Neural cell (in vitro differentiated cells): ENCODE results near the gene TP53TG5. TPM values are rescaled to one million over a fixed set of nuclear protein-coding genes. Genes with fewer than 3 reads are reported as not detected.

Experiments
- H2AFZ ChIP-seq: fragments of 200-600, 300-800 bp; sonication (generic), shearing (Covaris generic); 2 replicates; pipeline ENCODE4 v1.6.0; 2014; ENCODE audit warnings: low read depth, mild to moderate bottlenecking, antibody characterized with exemption, low read length, moderate library complexity
- H3F3A ChIP-seq: fragments of 200-600 bp; shearing (Covaris generic); 2 replicates; pipeline ENCODE4 v1.6.1; 2016; ENCODE audit warnings: mild to moderate bottlenecking, moderate library complexity, mixed read lengths, antibody characterized with exemption, low read length; ENCODE audit not compliant: insufficient read depth, poor library complexity, severe bottlenecking
- H3K27ac ChIP-seq: fragments of 200-600, 300-800 bp; sonication (generic), shearing (Covaris generic); 2 replicates; pipeline ENCODE4 v1.5.1; 2014; ENCODE audit warnings: mild to moderate bottlenecking, low read length, moderate library complexity
- H3K27me3 ChIP-seq: fragments of 300-800, 200-600 bp; sonication (generic), shearing (Covaris generic); 2 replicates; pipeline ENCODE4 v1.6.0; 2014; ENCODE audit warnings: mild to moderate bottlenecking, low read depth, low read length, moderate library complexity; ENCODE audit not compliant: insufficient read depth
- H3K36me3 ChIP-seq: fragments of 300-800, 200-600 bp; sonication (generic), shearing (Covaris generic); 2 replicates; pipeline ENCODE4 v1.5.1; 2014; ENCODE audit warnings: mild to moderate bottlenecking, antibody characterized with exemption, low read length, moderate library complexity; ENCODE audit not compliant: insufficient read depth
- H3K4me2 ChIP-seq: fragments of 300-800, 200-600 bp; sonication (generic), shearing (Covaris generic); 2 replicates; pipeline ENCODE4 v1.6.0; 2014; ENCODE audit warnings: mild to moderate bottlenecking, low read length
- H3K4me3 ChIP-seq: fragments of 300-800, 200-600 bp; sonication (generic), shearing (Covaris generic); 2 replicates; pipeline ENCODE4 v1.5.1; 2014; ENCODE audit warnings: mild to moderate bottlenecking, low read length, moderate library complexity
- H3K79me2 ChIP-seq: fragments of 200-600 bp; shearing (Covaris generic); replicated peaks from 2 replicates; pipeline ENCODE4 v1.6.0; 2014; ENCODE audit warnings: mild to moderate bottlenecking, low read length, moderate library complexity; ENCODE audit not compliant: insufficient read depth
- H3K9ac ChIP-seq: fragments of 300-800, 200-600 bp; sonication (generic), shearing (Covaris generic); 2 replicates; pipeline ENCODE4 v1.6.1; 2016; ENCODE audit warnings: mild to moderate bottlenecking, low read length, mixed read lengths
- H3K9me2 ChIP-seq: fragments of 200-600 bp; shearing (Covaris generic); 2 replicates; pipeline ENCODE4 v1.6.1; 2016; ENCODE audit warnings: mild to moderate bottlenecking, low read length, mixed read lengths; ENCODE audit not compliant: insufficient read depth
- H3K9me3 ChIP-seq: fragments of 200-600, 300-800 bp; sonication (generic), shearing (Covaris generic); 2 replicates; pipeline ENCODE4 v1.6.1; 2016; ENCODE audit warnings: mild to moderate bottlenecking, mixed run types, low read length, moderate library complexity, mixed read lengths
- H4K20me1 ChIP-seq: fragments of 200-600 bp; shearing (Covaris generic); 2 replicates; pipeline ENCODE4 v1.6.1; 2016; ENCODE audit warnings: mild to moderate bottlenecking, mixed run types; ENCODE audit not compliant: insufficient read depth
- CTCF ChIP-seq: fragments of 450-650 bp; IDR thresholded peaks from 2 replicates; pipeline ENCODE4 v1.5.1; 2014; ENCODE audit warnings: antibody characterized with exemption, mild to moderate bottlenecking, moderate library complexity; ENCODE audit not compliant: poor library complexity, severe bottlenecking
- EP300 ChIP-seq: fragments of 450-650 bp; conservative IDR thresholded peaks from 2 replicates; pipeline ENCODE4 v1.6.1; 2014; ENCODE audit warnings: antibody characterized with exemption, mild to moderate bottlenecking, moderate library complexity; ENCODE audit not compliant: poor library complexity, severe bottlenecking
- EZH2 ChIP-seq: fragments of 200-600, 300-800 bp; shearing (Covaris generic), sonication (generic); IDR thresholded peaks from 2 replicates; pipeline ENCODE4 v1.6.1; 2014; ENCODE audit warnings: antibody characterized with exemption, low read length, borderline replicate concordance, mild to moderate bottlenecking; ENCODE audit not compliant: insufficient read depth, poor library complexity, severe bottlenecking
- MXI1 ChIP-seq: fragments of 450-650 bp; conservative IDR thresholded peaks from 2 replicates; pipeline ENCODE4 v1.6.1; 2014; ENCODE audit warnings: antibody characterized with exemption, mild to moderate bottlenecking; ENCODE audit not compliant: poor library complexity, severe bottlenecking
- POLR2AphosphoS5 ChIP-seq: IDR thresholded peaks from 2 replicates; pipeline ENCODE4 v1.6.1; 2012
- RAD21 ChIP-seq: fragments of 450-650 bp; conservative IDR thresholded peaks from 2 replicates; pipeline ENCODE4 v1.6.1; 2014; ENCODE audit warnings: antibody characterized with exemption, mild to moderate bottlenecking, moderate library complexity
- SMC3 ChIP-seq: fragments of 450-650 bp; conservative IDR thresholded peaks from 2 replicates; pipeline ENCODE4 v1.6.1; 2014; ENCODE audit warnings: antibody characterized with exemption, mild to moderate bottlenecking, moderate library complexity; ENCODE audit not compliant: poor library complexity
- TAF1 ChIP-seq: IDR thresholded peaks from 2 replicates; pipeline ENCODE4 v1.6.1; 2012; ENCODE audit warnings: low read depth
- polyA plus RNA-seq: library from polyadenylated mRNA; depleted of rRNA; stranded (reverse); fragments of >200 nt; gene quantifications from 2 replicates; pipeline ENCODE4 v1.2.3, GENCODE V29; 2014
- TF ChIP-seq, protein P1 (sequence below): IDR thresholded peaks from 2 replicates; pipeline ENCODE4 v1.6.1; 2012; ENCODE audit warnings: borderline replicate concordance

TP53TG5 gene
- polyA plus RNA-seq, 1 donor from 2014 or later, result not detected

DNA sequence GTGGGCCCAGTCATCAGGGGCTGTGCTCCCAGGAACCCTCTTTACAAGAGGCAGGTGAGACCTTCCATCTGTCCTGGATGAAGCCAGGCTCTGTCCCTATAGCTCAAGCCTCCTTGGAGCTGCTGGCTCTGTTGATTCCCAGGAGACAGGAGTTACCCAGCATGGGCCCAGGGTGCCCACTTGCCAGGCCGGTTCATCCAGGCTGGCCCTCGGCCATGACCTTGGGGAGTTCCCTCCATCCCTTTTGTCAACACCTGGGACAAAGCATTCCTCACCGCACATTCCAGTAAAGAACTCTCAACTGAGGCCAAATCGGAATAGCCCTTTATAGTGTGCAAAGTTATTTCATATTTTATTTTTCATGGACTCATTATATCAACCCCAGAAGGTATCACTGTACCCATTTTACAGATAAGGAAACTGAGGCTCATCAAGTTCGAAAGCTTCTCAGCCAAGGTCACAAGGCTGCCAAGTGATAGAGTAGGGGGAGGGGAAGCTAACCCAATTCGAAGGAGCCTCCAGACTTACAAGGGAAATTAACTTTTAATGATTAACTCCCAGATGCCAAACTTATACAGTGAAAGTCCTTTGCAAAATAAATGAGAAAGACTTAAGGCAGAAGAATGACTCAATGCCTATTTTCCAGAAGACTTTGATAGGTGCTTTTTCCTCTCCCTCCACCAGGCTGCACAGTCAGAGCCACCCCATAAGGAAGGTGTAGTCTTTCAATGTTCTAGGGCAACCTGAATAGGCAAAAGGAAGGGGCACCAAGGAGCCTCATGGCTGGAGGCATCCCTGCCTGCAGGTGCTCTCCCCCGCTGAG lies 48.4 kb downstream of the TP53TG5 start:
- no peaks in the 10 kb centered on the region for H3F3A ChIP-seq
- no peaks in the 10 kb centered on the region for H3K36me3 ChIP-seq
- no peak overlapping the region for H3K27ac ChIP-seq
- H3K4me2 ChIP-seq, result no peak overlapping the region
- H3K9me2 ChIP-seq, result no peaks in the 10 kb centered on the region
- H3K9ac ChIP-seq, result no peak overlapping the region
- no peak overlapping the region for H2AFZ ChIP-seq
- TF ChIP-seq EP300, result no peak
- TF ChIP-seq SMC3, result no peak
- no peak for TF ChIP-seq MXI1
- TF ChIP-seq RAD21, result no peak
- no peak for TF ChIP-seq CTCF
- TF ChIP-seq, protein P1, sequence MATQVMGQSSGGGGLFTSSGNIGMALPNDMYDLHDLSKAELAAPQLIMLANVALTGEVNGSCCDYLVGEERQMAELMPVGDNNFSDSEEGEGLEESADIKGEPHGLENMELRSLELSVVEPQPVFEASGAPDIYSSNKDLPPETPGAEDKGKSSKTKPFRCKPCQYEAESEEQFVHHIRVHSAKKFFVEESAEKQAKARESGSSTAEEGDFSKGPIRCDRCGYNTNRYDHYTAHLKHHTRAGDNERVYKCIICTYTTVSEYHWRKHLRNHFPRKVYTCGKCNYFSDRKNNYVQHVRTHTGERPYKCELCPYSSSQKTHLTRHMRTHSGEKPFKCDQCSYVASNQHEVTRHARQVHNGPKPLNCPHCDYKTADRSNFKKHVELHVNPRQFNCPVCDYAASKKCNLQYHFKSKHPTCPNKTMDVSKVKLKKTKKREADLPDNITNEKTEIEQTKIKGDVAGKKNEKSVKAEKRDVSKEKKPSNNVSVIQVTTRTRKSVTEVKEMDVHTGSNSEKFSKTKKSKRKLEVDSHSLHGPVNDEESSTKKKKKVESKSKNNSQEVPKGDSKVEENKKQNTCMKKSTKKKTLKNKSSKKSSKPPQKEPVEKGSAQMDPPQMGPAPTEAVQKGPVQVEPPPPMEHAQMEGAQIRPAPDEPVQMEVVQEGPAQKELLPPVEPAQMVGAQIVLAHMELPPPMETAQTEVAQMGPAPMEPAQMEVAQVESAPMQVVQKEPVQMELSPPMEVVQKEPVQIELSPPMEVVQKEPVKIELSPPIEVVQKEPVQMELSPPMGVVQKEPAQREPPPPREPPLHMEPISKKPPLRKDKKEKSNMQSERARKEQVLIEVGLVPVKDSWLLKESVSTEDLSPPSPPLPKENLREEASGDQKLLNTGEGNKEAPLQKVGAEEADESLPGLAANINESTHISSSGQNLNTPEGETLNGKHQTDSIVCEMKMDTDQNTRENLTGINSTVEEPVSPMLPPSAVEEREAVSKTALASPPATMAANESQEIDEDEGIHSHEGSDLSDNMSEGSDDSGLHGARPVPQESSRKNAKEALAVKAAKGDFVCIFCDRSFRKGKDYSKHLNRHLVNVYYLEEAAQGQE, result no peak
- TF ChIP-seq TAF1, result no peak
- TF ChIP-seq EZH2, result no peak
- no peak for TF ChIP-seq POLR2AphosphoS5
- H3K27me3 ChIP-seq, result no peaks in the 10 kb centered on the region
- no peak overlapping the region for H3K4me3 ChIP-seq
- no peaks in the 10 kb centered on the region for H3K9me3 ChIP-seq
- no peaks in the 10 kb centered on the region for H4K20me1 ChIP-seq
- no peaks in the 10 kb centered on the region for H3K79me2 ChIP-seq

DNA sequence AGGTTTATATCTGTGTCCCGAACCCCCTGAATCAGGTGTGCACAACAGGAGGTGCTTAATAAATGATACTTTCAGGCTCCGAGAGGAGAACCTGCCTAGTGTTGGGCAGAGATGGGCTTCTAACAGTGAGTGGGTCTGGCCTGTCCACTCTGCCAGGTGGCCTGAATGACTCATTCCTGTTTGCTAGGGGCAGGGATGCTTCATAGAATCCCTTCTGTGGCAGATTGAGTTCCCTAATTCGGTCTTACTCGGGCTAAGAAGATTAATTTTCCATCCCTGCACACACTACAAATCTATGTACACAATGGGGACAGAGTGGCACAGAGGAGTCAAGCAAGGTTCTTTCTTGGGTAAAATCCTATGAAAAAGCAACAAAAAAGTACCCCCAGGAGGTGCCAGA lies 49.7 kb downstream of the TP53TG5 start:
- no peak overlapping the region for H3K27ac ChIP-seq
- no peaks in the 10 kb centered on the region for H3K9me3 ChIP-seq
- no peaks in the 10 kb centered on the region for H3K36me3 ChIP-seq

More for the DNA sequence above, 49.7 kb downstream of the TP53TG5 start:
- TF ChIP-seq SMC3 (no peak), EZH2 (no peak), TAF1 (no peak)
- H3K4me3 ChIP-seq, result no peak overlapping the region
- H3K9me2 ChIP-seq, result no peaks in the 10 kb centered on the region
- no peaks in the 10 kb centered on the region for H3K27me3 ChIP-seq
- H3K79me2 ChIP-seq, result no peaks in the 10 kb centered on the region
- H3K4me2 ChIP-seq, result no peak overlapping the region
- H3F3A ChIP-seq, result no peaks in the 10 kb centered on the region
- no peak overlapping the region for H2AFZ ChIP-seq
- H3K9ac ChIP-seq, result no peak overlapping the region
- H4K20me1 ChIP-seq, result no peaks in the 10 kb centered on the region
